ENCODE data around the gene OR3A2. TPM values are rescaled to one million over a fixed set of nuclear protein-coding genes. Genes with fewer than 3 reads are reported as not detected.

Gene OR3A2
- total RNA-seq, 1 experiment from 2014 or later = not detected

Other genes starting within 250 kb of the OR3A2 start
- not detected for gene OR1A2, start 188.8 kb downstream of the OR3A2 start, total RNA-seq (2021; ENCODE audit: unreplicated experiment)
- not detected for gene OR1A1, start 178.6 kb downstream of the OR3A2 start, total RNA-seq (2021; ENCODE audit: unreplicated experiment)
- gene OR3A1, start 87.9 kb downstream of the OR3A2 start, total RNA-seq (2021; ENCODE audit: unreplicated experiment) = not detected
- not detected for gene OR1E1, start 12.1 kb upstream of the OR3A2 start, total RNA-seq (2021; ENCODE audit: unreplicated experiment)
- not detected for gene OR3A3, start 25.1 kb upstream of the OR3A2 start, total RNA-seq (2021; ENCODE audit: unreplicated experiment)
- not detected for gene OR1E2, start 47.5 kb upstream of the OR3A2 start, total RNA-seq (2021; ENCODE audit: unreplicated experiment)
- gene SPATA22, start 85.5 kb upstream of the OR3A2 start, total RNA-seq (2021; ENCODE audit: unreplicated experiment) = not detected
- not detected for gene ASPA, start 89.7 kb upstream of the OR3A2 start, total RNA-seq (2021; ENCODE audit: unreplicated experiment)
- 1.4 TPM for gene TRPV3, start 171.5 kb upstream of the OR3A2 start, total RNA-seq (2021; ENCODE audit: unreplicated experiment)
- 5.5 TPM for gene TRPV1, start 223.1 kb upstream of the OR3A2 start, total RNA-seq (2021; ENCODE audit: unreplicated experiment)
- gene SHPK, start 249.9 kb upstream of the OR3A2 start, total RNA-seq (2021; ENCODE audit: unreplicated experiment) = 19.6 TPM

All from HCT116 (cell line).